Keratinocyte (primary cell): Measurements from ENCODE around the gene HPS3. TPM values are rescaled to one million over a fixed set of nuclear protein-coding genes. Genes with fewer than 3 reads are reported as not detected.

Experiments used
- DNase-seq: peaks from one replicate; pipeline ENCODE4 v3.0.0-alpha.2; 2011; ENCODE audit warnings: low read depth, missing footprints, low spot score
- FAIRE-seq: peaks from 2 replicates; lab custom pipeline; 2011; peaks lifted over from hg19 to GRCh38; lab: Jason Lieb, UNC
- H2AFZ ChIP-seq: 2 replicates; pipeline ENCODE4 v1.6.0; 2012; ENCODE audit warnings: low read length, control low read depth, inconsistent platforms; ENCODE audit not compliant: control insufficient read depth
- H3K27ac ChIP-seq: 2 replicates; pipeline ENCODE4 v1.5.1; 2011; ENCODE audit warnings: low read length; ENCODE audit not compliant: control insufficient read depth, insufficient read depth
- H3K27me3 ChIP-seq: 3 replicates; pipeline ENCODE4 v1.6.0; 2011; ENCODE audit warnings: low read length; ENCODE audit not compliant: control insufficient read depth, insufficient read depth; ENCODE audit errors: extremely low read depth
- H3K36me3 ChIP-seq, 2 experiments: 2 replicates in 1 of 2; 3 replicates in 1 of 2; pipeline ENCODE4 v1.5.1; 2011; ENCODE audit warnings: low read length in 2 of 2, mild to moderate bottlenecking in 1 of 2; ENCODE audit not compliant: control insufficient read depth in 2 of 2, insufficient read depth in 2 of 2; ENCODE audit errors: extremely low read depth in 1 of 2
- H3K4me1 ChIP-seq: 3 replicates; pipeline ENCODE4 v1.5.1; 2011; ENCODE audit warnings: low read length; ENCODE audit not compliant: control insufficient read depth, insufficient read depth; ENCODE audit errors: extremely low read depth
- H3K4me2 ChIP-seq: 3 replicates; pipeline ENCODE4 v1.6.0; 2011; ENCODE audit warnings: low read depth, low read length; ENCODE audit not compliant: control insufficient read depth, insufficient read depth; ENCODE audit errors: extremely low read depth
- H3K4me3 ChIP-seq, 3 experiments: fragments of 200-600 bp in 1 of 3; sonication (generic) in 1 of 3; 2 replicates in 2 of 3; 3 replicates in 1 of 3; pipeline ENCODE4 v1.5.1; 2011 to 2016; ENCODE audit warnings: low read length in 3 of 3, mild to moderate bottlenecking in 3 of 3, control low read depth in 2 of 3, inconsistent platforms in 1 of 3, low read depth in 1 of 3, mixed read lengths in 1 of 3, mixed run types in 1 of 3, moderate library complexity in 1 of 3; ENCODE audit not compliant: control insufficient read depth in 2 of 3, insufficient read depth in 2 of 3; ENCODE audit errors: extremely low read depth in 1 of 3
- H3K79me2 ChIP-seq: 2 replicates; pipeline ENCODE4 v1.6.0; 2012; ENCODE audit warnings: low read length; ENCODE audit not compliant: control insufficient read depth, insufficient read depth
- H3K9ac ChIP-seq: 3 replicates; pipeline ENCODE4 v1.6.0; 2011; ENCODE audit warnings: low read length; ENCODE audit not compliant: control insufficient read depth, insufficient read depth; ENCODE audit errors: extremely low read depth
- H3K9me1 ChIP-seq: 3 replicates; pipeline ENCODE4 v1.6.0; 2011; ENCODE audit warnings: low read length; ENCODE audit not compliant: control insufficient read depth, insufficient read depth; ENCODE audit errors: extremely low read depth
- H3K9me3 ChIP-seq: 2 replicates; pipeline ENCODE4 v1.5.1; 2012; ENCODE audit warnings: low read depth, low read length; ENCODE audit not compliant: control insufficient read depth
- H4K20me1 ChIP-seq: 3 replicates; pipeline ENCODE4 v1.6.0; 2011; ENCODE audit warnings: low read length; ENCODE audit not compliant: control insufficient read depth, insufficient read depth; ENCODE audit errors: extremely low read depth
- EZH2 ChIP-seq: IDR thresholded peaks from one replicate; pipeline ENCODE4 v1.6.1; 2012; ENCODE audit warnings: inconsistent platforms, mild to moderate bottlenecking, low read length, moderate library complexity
- dilution Hi-C: fragments of 300-500 bp; cut with MboI; formaldehyde crosslinking; loops from one replicate; pipeline ENCODE4 v1.7.0; 2020; ENCODE audit warnings: low sequenced_read_pairs; ENCODE audit not compliant: extremely low pct_ligation_motif_present
- polyA plus RNA-seq, 5 experiments: library from polyadenylated mRNA; depleted of rRNA in 3 of 5; stranded (reverse) in 3 of 5; stranded (forward) in 1 of 5; unstranded in 1 of 5; fragments of >200 nt; gene quantifications; 1 replicate in 1 of 5; 2 replicates in 3 of 5; 3 replicates in 1 of 5; pipeline versions ENCODE4 v1.2.1 to v1.2.3, GENCODE V29; 2011 to 2012; ENCODE audit warnings: missing spikeins in 2 of 5, low read depth in 1 of 5, low replicate concordance in 1 of 5
- TF ChIP-seq, protein P1 (sequence below), 3 experiments: IDR thresholded peaks in 1 of 3; conservative IDR thresholded peaks in 1 of 3; optimal IDR thresholded peaks in 1 of 3; 2 replicates in 2 of 3; 3 replicates in 1 of 3; pipeline versions ENCODE3 to v1.5.1; 2011; ENCODE audit warnings: low read length in 3 of 3, mild to moderate bottlenecking in 3 of 3, moderate library complexity in 2 of 3, control low read depth in 1 of 3, inconsistent platforms in 1 of 3; ENCODE audit not compliant: insufficient read depth in 2 of 3; ENCODE audit errors: extremely low read depth in 1 of 3

HPS3 gene
- polyA plus RNA-seq, 1 donor (not counting 4 experiments of a cell fraction or from before 2014, with no cell fraction given) = 12.9 TPM

- FAIRE-seq = no peak
- H4K20me1 ChIP-seq = no peaks in the 10 kb centered on the region
These were observed 33.6 kb downstream of the HPS3 start for GRCh38 chr3:149163066-149163465.

GRCh38 chr3:149167898-149168297 is 38.5 kb downstream of the HPS3 start:
- Histone ChIP-seq H3K9me3 (no peaks in the 10 kb centered on the region), H3K27ac (no peak overlapping the region), H2AFZ (no peak overlapping the region), H4K20me1 (no peaks in the 10 kb centered on the region), H3K4me1 (no peaks in the 10 kb centered on the region), H3K79me2 (no peaks in the 10 kb centered on the region), H3K36me3 (peaks cover 6 to 7% of the 10 kb centered on the region in 2 experiments), H3K4me2 (no peak overlapping the region), H3K27me3 (no peaks in the 10 kb centered on the region), H3K9ac (no peak overlapping the region), H3K4me3 (no peak overlapping the region), H3K9me1 (no peaks in the 10 kb centered on the region)
- TF ChIP-seq, protein P1, sequence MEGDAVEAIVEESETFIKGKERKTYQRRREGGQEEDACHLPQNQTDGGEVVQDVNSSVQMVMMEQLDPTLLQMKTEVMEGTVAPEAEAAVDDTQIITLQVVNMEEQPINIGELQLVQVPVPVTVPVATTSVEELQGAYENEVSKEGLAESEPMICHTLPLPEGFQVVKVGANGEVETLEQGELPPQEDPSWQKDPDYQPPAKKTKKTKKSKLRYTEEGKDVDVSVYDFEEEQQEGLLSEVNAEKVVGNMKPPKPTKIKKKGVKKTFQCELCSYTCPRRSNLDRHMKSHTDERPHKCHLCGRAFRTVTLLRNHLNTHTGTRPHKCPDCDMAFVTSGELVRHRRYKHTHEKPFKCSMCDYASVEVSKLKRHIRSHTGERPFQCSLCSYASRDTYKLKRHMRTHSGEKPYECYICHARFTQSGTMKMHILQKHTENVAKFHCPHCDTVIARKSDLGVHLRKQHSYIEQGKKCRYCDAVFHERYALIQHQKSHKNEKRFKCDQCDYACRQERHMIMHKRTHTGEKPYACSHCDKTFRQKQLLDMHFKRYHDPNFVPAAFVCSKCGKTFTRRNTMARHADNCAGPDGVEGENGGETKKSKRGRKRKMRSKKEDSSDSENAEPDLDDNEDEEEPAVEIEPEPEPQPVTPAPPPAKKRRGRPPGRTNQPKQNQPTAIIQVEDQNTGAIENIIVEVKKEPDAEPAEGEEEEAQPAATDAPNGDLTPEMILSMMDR (optimal IDR thresholded peaks at IDR 0.05 in 1 of 3, IDR thresholded peaks at IDR 0.05 in 1 of 3, conservative IDR thresholded peaks at IDR 0.05 in 1 of 3; ENCODE audit: extremely low read depth in 1 of 3, insufficient read depth in 2 of 3, low read length in 3 of 3) = no peak
- TF ChIP-seq EZH2 = no peak
- no peak for DNase-seq
- dilution Hi-C loops = no loop called here
- no peak for FAIRE-seq

More at GRCh38 chr3:149163066-149163465, 33.6 kb downstream of the HPS3 start:
- H3K27ac ChIP-seq = no peak overlapping the region
- no peaks in the 10 kb centered on the region for H3K9me3 ChIP-seq
- no peak overlapping the region for H2AFZ ChIP-seq
- dilution Hi-C loops = no loop called here
- DNase-seq = no peak
- H3K36me3 ChIP-seq = peaks cover 0 to 8% of the 10 kb centered on the region in 2 experiments
- H3K79me2 ChIP-seq = no peaks in the 10 kb centered on the region
- H3K27me3 ChIP-seq = no peaks in the 10 kb centered on the region
- H3K4me1 ChIP-seq = no peaks in the 10 kb centered on the region
- H3K4me2 ChIP-seq = no peak overlapping the region
- no peak overlapping the region for H3K9ac ChIP-seq
- no peak overlapping the region for H3K4me3 ChIP-seq
- TF ChIP-seq, protein P1 (optimal IDR thresholded peaks at IDR 0.05 in 1 of 3, IDR thresholded peaks at IDR 0.05 in 1 of 3, conservative IDR thresholded peaks at IDR 0.05 in 1 of 3; ENCODE audit: extremely low read depth in 1 of 3, insufficient read depth in 2 of 3, low read length in 3 of 3) = no peak
- TF ChIP-seq EZH2 = no peak
- H3K9me1 ChIP-seq = no peaks in the 10 kb centered on the region
